ENCODE results near the gene ACAT2. TPM values are rescaled to one million over a fixed set of nuclear protein-coding genes. Genes with fewer than 3 reads are reported as not detected.
A peak's percentile ranks its signal among the peaks of the same experiment; 100 is the strongest.

Gene ACAT2
- total and polyA plus RNA-seq, 11 donors: 1.3 to 18.1 (median 7.3) TPM

DNA sequence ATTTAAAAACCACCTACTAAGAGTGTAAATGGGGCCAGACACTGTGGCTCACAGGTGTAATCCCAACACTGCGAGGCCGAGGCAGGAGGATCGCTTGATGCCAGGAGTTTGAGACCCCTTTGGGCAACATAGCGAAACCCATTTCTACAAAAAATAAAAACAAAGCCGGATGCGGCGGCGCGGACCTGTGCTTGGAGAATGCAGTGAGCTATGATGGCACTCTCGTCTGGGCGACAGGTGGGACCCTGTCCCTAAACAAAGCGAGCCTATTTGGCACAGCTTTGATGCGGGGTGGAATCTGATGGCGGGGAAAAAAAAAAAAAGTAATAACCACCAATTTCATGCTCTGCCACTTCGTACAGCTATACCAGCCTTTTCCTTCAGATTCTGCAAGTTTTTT is 26.4 kb downstream of the ACAT2 start:
- Histone ChIP-seq H3K27me3 (no peaks in the 10 kb centered on the region), H3K36me3 (peaks cover 0 to 67% (median 60%) of the 10 kb centered on the region in 9 donors), H3K4me3 (peak overlapping the region; percentile 70 to 100 (median 93)), H3K4me1 (peaks cover 5 to 50% (median 35%) of the 10 kb centered on the region in 12 donors), H3K27ac (peak overlapping the region in 9 of 12 donors; percentile 95 to 99 (median 98)), H3K9me3 (no peaks in the 10 kb centered on the region)
- TF ChIP-seq CTCF (IDR thresholded peaks at IDR 0.05) (no peak), POLR2A (IDR thresholded peaks at IDR 0.05) (no peak)
- DNase-seq (no peak), ATAC-seq (no peak)
- 34 to 37% (median 34%) methylated on average over 15 of the region's 15 CpGs for WGBS, 4 donors
- intact Hi-C loops (cut with DNase I): loop anchor here in 8 of 10 donors (2.0 to 10.0 kb wide), 5 partner anchors 25 to 96 kb away; partner anchors contain the start of genes SOD2 (in 7 of the 8), WTAP (in 4 of the 8) and ACAT2 (in 1 of the 8)

DNA sequence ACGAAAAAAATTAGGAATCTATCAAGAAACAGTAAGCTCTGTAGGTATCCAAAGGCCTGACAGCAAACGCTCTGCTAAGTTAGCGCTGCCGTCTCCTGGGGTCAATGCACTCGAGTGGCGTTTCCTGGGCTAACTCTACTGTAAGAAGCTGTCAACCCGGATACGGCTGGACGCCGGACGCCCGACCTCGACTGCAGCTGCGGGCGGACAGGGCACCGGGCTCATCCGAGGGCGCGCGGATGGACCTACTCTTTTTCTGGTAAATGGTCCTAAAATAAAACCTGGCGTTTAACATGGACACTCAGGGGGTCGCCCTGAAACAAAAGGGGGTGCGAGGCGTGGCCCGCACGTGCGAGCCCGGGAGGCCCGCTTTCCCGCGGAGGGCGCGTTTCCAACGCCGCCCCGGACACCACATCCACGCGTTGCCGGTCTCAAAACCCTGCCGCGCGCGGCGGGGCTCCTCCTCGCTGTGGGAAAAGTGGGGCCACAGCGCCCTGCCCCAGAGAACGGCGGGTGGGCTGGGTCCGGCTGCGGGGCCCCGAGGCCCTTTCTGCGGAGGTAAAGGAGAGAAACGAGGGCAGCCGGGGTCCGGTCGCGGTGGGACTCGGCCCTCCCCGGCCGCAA is 27.0 kb downstream of the ACAT2 start:
- H3K27ac ChIP-seq: peak overlapping the region; percentile 73 to 99 (median 96)
- intact Hi-C loops (cut with DNase I): loop anchor here in 9 of 10 donors (1.0 to 10.0 kb wide), 8 partner anchors 26 to 97 kb away; partner anchors contain the start of genes SOD2 (in 8 of the 9), WTAP (in 6 of the 9) and ACAT2 (in 2 of the 9)
- H3K9me3 ChIP-seq: no peaks in the 10 kb centered on the region
- peak in 1 of 4 donors; percentile 15 for ATAC-seq
- no peaks in the 10 kb centered on the region for H3K27me3 ChIP-seq
- WGBS, 4 donors: 0 to 1% (median 0%) methylated on average over 29 to 60 of the region's 60 CpGs
- peaks cover 5 to 50% (median 35%) of the 10 kb centered on the region in 12 donors for H3K4me1 ChIP-seq
- peak; percentile 30 to 73 (median 55) for DNase-seq
- peaks cover 0 to 67% (median 60%) of the 10 kb centered on the region in 9 donors for H3K36me3 ChIP-seq
- H3K4me3 ChIP-seq: peak overlapping the region; percentile 70 to 100 (median 93)
- TF ChIP-seq POLR2A (IDR thresholded peaks at IDR 0.05) (no peak), CTCF (IDR thresholded peaks at IDR 0.05) (no peak)

- H3K36me3 ChIP-seq: peaks cover 0 to 67% (median 60%) of the 10 kb centered on the region in 9 donors
- peak within 1 kb of the TSS; percentile 73 to 99 (median 96) for H3K27ac ChIP-seq
- no peaks in the 10 kb centered on the region for H3K27me3 ChIP-seq
- H3K4me3 ChIP-seq: peak within 1 kb of the TSS; percentile 80 to 100 (median 93)
- ATAC-seq (peak; percentile 92 to 95 (median 94)), DNase-seq (peak; percentile 99 to 100 (median 100))
- WGBS, 4 donors: 0% methylated on average over 53 to 64 of the region's 64 CpGs
- intact Hi-C loops (cut with DNase I): loop anchor here (1.0 to 10.0 kb wide), 10 partner anchors 27 to 97 kb away; partner anchors contain the start of genes SOD2 (in 9 of the 10), WTAP (in 8 of the 10) and ACAT2 (in 2 of the 10)
- TF ChIP-seq CTCF (IDR thresholded peaks at IDR 0.05): no peak
- peak in 1 of 2 donors; percentile 89 for TF ChIP-seq POLR2A (IDR thresholded peaks at IDR 0.05)
- H3K9me3 ChIP-seq: no peaks in the 10 kb centered on the region
- peaks cover 5 to 50% (median 35%) of the 10 kb centered on the region in 12 donors for H3K4me1 ChIP-seq
These were observed 27.7 kb downstream of the ACAT2 start, which contains the start of gene TCP1 for GRCh38 chr6:159789377-159790148. TSS of gene TCP1 (minus strand) at chr6:159789602. CDS start at chr6:159789468, 134 bp downstream.

All from heart left ventricle (tissue), 16 donors.